Measurements from ENCODE around the gene DYNC1I1.

The DYNC1I1 gene

DNA sequence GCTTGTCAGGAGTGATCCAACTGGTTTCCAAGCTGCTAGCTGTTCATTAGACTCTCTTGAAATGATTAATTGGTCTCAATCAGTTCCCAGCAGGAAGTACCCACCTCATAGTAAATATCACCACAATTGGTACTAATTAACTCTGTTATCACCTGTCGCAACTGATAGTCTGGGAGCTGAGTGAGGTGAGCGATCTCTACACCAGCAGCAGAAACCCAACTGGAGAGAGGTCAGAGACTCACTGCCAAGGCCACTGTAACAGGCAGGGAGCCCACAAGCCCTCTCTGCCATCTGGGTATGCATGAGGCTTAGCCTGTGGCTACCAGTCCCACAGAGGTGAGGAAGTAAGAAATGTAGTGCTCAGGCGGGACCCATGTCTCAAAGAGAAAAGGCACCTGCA lies 245.5 kb downstream of the DYNC1I1 start:
- no peak for DNase-seq (ENCODE audit: low spot score)

DNA sequence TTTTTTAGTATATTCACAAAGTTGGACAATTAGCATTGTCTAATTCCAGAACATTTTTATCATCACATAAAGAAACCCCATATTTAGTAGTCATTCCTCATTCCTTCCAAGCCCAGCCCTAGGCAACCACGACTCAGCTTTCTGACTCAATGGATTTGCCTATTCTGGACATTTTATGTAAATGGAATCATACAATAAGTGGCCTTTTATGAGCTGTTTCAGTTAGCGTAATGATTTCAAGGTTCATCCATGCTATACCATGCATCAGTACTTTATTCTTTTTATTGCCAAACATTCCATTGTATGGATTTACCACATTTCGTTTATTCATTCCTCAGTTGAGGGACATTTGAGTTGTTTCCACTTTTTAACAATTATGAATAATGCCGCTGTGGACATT lies 249.2 kb downstream of the DYNC1I1 start:
- DNase-seq (ENCODE audit: low spot score) = no peak

DNA sequence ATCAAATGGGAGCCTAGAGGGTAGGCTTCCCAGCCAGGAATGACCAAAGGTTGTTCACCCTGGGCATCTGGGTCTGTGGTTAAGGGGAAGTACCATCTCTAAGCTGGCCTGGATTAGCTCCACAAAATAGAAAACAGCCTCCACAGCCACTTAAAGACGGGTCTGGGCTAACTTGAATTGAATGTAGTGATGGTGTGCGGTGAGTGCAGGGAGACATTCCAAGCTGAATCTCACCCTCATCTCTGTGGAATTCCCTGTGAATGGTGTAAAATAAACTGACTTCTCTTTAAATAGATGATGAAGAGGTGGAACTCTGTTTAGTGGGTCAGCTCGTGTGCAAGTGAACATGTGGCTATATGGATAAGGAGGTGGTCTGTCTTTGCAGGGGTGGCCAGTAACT lies 251.0 kb downstream of the DYNC1I1 start:
- no peak for DNase-seq (ENCODE audit: low spot score)

DNA sequence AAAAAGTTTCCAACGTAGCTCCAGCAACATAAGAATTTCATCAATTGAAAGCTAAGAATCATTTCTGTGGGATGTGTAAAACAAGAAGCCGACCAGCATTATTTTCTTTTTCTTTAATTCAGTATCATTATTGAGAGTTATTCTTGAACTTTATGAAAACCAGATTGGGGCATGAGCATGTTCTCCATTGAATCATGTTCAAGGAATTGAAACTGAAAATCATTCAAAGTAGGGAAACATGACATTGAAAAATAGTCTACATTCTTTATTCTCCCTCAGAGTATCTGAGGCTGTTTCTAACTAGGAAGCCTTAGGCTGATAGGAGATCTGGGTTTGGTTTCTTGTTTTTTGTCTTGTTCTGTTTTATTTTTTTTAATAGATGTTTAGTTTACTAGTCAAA lies 253.7 kb downstream of the DYNC1I1 start:
- no peak for DNase-seq (ENCODE audit: low spot score)

DNA sequence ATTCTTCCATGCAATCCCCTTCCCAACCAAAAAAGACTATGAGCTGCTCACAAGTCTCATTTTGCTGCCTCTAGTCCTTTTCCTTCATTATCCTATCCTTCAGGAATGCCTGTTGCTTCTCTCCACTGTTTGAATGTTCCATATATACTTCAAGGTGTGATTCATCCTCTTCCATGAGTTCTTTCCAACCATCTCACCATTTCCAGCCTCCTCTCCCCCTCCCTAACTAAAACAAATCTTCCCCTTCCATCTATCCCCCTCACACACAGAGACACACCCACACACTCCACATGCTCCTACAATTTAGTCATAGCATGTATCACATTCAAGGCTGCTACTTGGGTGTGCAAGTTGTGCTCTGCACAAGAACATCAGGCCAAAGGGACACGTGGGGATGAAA lies 254.3 kb downstream of the DYNC1I1 start:
- DNase-seq (ENCODE audit: low spot score) = no peak

DNA sequence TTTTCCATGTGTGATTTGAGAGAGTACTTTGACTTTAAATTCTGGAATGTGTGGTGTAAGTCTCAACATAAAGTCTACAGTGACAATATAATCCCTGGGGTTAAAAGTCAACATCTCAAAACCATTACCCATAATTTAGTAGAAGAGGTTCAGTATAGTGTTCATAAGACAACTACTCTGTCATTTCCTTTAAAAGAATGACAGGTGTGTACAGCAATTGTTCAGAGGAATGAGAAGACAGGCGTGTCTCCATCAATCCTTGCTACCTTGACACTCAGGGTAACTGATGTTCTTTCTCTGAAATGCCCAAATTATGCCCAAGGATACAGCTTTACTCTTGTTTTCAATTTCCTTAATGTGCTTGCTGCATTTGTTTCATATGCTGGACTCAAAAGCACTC lies 256.4 kb downstream of the DYNC1I1 start:
- no peak for DNase-seq (ENCODE audit: low spot score)

DNA sequence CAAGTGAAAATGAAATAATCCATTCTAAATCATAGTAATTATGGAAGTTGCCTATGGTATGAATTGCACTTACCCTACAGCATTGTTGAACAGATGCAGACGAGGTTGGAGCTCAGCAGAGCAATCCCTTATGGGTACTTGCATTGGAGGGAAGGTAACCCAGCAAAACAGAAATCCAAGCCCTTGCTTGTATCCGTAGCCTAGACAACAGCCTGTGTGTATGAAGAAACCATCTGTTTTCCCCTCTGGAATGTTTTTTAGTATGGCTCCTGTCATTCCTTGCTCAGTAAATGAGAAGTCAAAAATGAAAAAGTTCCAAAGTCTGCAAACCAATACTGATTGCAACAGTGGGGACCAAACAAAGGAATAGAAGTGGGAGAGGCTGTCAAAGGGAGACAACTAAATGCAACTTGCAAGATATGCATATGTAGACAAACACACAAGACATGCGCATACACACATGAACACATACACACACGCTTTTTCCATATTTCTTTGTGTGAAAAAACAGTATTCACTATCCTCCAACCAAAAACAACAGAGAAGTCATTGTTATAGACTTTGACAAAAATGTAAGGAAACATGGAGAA lies 260.8 kb downstream of the DYNC1I1 start:
- no peak for DNase-seq (ENCODE audit: low spot score)

DNA sequence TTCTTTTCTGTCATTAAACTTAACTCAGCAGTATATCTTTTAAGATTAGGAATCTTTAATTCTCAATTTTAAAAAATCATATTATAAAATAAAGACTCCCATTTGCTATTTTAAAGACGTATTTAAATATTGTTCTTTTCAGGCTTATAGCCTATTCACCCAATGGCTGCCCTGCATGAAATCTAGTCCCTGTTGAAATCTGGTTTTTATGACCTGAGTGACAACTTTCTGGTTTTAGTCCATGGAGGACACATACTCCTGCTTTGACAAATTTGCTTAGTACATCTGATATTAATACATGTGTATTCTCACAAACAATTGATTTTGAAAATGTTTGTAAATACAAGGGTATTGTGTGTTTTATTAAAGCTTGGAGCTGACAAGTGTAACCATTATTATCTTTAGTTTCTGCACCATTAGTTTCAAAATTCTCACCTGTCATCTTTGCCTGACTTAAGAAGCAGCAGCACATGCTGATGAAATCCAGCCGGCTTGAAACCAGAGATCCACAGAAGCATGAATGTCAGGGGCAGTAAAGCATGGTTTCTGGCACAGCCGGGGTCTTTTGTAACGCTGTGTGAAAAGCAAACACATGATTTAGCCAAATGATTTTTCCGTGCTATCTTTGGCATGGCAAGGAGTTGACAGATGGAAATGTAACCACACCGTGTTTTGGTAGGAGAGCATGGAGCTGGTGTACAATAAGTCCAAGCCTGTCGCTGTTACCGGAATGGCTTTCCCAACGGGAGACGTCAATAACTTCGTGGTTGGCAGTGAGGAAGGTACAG lies 262.8 kb downstream of the DYNC1I1 start:
- DNase-seq (ENCODE audit: low spot score) = peak; percentile 41

DNA sequence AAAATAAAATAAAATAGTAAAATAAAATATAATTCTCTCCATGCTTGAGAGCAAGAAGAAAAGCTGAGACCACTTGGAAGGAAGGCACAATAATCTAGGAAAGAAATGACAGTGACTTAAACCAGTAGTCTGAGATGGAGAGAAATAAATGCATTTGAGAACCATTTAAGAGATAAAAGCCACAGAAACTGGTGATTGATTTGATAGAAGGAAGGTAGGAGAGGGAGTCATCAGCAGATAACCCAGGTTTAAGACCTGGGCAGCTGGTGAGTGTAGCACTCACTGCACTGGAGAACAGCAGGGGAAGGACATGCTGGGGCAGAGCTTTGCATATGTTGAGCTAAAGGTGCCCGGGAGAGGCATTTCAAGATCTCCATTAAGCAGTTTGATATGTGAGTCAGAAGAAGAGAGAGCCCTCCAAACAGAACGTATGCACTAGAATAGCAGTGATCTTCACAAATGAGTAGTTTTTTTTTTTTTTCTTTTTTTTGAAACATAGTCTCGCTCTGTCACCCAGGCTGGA lies 268.0 kb downstream of the DYNC1I1 start:
- DNase-seq (ENCODE audit: low spot score) = peak; percentile 92

DNA sequence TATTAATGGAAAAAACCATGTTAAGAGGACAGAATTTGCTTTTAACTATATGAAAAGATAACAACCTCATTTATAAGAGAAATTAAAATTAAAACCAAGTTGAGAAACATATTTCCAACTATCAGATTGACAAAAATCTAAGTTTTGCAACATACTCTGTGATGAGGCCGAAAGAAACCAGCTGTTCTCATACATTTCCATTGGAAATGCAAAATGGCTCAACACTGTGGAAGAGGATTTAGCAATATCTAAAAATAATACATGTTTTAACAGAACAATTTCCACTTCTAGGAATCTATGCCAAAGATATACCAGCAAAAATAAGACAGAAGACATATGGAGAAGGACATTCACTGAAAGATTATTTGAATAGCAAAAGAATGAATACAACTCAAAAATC lies 268.8 kb downstream of the DYNC1I1 start:
- DNase-seq (ENCODE audit: low spot score) = no peak

DNA sequence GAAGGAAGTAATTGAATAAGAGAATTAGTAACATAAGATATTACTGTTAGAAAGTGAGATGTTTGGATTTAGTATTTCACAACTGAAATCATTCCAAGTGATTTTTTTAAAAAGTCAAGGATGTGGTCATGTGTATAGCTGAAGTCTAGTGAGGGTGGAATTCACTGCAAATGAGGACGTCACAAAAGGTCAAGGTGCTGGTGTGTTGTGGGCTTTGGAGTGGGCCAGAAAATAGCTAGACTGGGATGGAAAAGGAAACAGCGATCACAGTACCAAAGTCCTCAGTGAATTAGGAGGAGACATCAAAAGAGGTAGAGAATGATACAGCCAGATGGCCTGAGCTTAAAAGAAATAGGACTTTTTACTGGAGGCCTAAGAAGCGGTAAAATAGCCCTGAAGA lies 272.8 kb downstream of the DYNC1I1 start:
- DNase-seq (ENCODE audit: low spot score) = no peak

DNA sequence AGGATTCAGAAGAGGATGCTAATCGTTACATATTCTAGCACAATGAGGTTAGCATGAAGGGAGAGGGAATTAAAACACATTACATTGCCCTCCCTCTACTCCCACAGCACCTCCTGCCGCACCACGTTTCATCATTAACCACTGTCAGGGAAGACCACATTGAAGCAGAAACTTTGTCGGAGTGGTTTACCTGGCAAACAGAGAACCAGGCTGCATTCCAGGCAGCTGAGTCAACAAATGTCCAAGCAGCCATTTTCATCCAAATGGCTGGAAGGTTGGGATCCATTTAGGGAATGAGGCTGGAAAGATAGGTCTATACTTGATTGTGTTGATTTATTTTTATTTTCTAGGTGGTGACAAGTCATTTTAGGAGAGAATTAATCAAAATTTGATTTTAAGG lies 273.6 kb downstream of the DYNC1I1 start:
- DNase-seq (ENCODE audit: low spot score) = no peak

DNA sequence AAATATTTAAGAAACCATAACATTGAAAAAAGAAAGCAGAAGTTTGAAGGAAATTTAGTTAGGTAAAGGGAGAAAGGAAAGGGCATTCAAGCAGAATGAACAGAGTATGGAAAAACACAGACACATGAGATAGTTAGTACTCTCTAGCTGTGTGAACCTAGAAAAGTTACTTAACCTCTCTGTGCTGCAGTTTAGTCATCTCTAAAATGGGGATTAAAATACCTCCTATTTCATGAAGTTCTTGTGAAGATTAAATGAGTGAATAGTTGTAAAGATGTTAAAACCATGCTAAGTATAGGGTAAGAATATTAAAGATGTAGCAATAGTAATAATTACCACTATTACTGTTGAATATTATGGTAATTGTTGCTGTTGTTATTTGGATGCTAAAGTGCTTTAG lies 279.9 kb downstream of the DYNC1I1 start:
- DNase-seq (ENCODE audit: low spot score) = no peak

DNA sequence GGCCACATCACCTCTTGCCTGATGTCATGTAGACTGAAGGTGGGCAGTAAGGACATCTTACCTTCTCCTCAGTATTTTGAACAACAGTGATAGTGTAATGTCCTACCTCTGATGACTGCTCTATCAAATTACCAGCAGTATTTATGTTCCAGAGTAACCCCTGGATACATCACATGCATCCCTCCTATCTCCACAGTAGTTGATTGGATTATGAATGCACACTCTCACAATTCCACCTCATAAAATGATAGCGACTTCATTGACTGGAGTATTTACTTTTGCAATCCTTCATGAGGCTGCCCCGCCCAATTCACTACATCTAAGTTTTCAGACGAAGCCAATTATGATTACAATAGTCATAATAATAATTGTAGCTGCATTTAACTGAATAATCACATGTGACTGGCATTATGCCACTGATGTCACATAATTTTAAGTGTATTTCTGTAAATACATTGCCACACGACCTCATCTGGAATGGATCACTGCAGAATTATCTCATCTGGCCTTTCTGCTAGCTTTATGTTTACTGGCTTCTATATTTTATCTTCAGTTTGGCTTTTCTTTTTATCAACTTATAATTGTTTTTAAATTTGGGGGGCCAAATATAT lies 280.6 kb downstream of the DYNC1I1 start:
- peak; percentile 19 for DNase-seq (ENCODE audit: low spot score)

DNA sequence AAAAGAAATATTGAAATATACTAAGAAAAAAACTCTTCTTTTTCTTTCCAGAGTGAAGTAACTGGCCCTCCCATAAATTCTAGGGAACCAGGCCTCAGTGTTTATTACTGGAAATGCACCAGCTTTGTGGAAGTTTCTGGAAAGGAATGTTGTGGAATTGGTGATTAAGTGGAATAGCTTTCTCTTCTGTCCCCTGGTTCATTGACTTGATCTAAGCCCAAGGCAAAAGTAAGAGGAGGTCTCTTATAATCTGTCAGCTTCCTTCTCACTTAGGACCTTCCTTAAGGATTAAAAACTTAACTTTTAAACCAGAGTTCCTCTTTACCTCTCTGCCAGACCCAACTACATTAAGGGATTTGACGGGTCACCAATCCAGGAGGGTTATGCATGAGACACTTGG lies 283.4 kb downstream of the DYNC1I1 start:
- no peak for DNase-seq (ENCODE audit: low spot score)

DNA sequence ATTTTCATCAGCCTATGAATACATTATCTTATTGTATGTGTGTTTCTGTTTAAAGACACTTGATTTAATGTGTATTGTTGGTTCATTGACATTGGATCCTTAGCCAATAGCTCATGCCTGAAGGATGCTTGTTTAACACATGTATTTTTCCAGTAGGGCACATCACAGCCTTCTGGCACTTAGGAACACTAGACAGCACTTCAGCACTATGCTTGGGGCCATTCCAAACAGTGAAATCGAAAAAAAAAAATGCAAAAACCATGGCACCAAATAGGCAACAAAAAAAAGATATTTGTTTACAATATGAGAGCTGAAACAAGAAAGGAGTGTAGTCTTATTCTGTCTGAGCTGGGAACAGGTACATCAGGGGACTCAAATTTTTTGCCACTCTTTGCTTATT lies 286.7 kb downstream of the DYNC1I1 start:
- no peak for DNase-seq (ENCODE audit: low spot score)

DNA sequence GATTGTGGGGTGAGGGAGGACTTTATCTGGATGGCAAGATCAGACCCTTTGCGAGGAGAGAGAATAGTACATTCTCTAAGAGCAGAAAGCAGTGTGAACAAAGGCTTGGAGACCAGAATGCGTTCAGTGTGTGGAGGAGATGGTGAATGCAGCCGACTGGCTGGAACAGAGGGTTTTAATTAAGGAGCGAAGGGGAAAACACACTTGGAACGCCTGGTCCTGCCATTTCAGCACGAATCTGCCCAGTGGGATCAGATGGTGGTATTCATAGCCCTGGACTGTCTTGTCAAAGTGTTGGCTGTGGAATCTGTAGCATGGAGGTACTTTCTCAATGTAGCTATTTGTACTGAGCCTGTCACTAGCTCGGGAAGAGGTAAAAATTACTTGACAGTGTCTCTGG lies 288.7 kb downstream of the DYNC1I1 start:
- DNase-seq (ENCODE audit: low spot score) = peak; percentile 12

DNA sequence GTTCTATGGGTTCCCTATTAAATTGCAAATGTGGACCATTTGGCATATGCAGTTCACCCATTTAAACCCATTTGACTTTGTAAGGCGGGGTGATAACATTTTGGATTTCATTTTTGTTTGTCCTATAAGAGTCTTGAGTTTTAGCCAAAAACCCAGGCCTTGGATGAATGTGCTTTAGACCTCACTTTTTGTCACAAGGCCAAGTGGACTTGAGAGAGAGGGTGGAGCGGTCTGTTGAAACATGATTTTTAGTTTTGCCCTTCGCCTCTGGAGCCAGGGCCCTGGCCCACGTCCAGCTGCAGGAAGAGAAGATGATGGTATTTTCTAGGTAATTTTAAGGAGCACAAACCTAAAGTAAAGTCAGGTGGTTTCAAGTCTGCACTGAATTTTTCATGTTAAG lies 289.5 kb downstream of the DYNC1I1 start:
- DNase-seq (ENCODE audit: low spot score) = no peak

DNA sequence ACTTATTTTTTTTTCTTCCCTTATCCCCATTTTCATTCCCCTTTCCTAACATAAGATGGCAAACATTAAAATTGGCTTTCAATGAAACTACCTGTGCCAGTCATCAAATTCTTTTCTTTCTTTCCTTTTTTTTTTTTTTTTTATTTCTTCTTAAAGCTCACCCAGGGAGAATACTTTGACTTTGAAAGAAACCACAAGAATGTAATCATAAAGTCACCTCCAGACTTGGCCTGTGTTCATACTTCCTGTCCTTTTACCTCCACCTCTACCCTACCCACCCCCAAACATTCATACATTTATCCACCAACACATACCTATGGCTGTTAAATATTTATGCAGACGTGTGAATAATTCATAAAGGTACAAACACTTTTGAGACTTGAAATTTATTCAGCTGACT lies 295.0 kb downstream of the DYNC1I1 start:
- no peak for DNase-seq (ENCODE audit: low spot score)

DNA sequence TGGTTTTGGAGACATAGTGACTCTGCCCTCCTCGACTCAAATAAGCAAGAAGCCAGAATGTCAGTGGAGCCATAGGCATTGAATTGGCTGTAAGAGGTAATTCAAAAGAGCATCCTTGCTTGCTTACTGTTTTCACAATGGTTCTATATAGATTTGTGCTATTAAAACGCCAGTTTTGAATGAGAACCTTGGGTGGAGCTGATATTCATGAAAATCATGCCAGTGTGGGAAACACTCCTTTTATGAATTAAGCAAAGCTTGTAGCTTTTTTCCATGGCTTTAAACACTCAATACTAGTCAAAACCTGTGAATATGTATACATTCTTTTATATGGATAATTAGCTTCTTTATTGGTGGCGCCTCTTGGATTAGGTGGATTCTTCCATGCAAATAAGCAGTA lies 297.0 kb downstream of the DYNC1I1 start:
- no peak for DNase-seq (ENCODE audit: low spot score)

DNA sequence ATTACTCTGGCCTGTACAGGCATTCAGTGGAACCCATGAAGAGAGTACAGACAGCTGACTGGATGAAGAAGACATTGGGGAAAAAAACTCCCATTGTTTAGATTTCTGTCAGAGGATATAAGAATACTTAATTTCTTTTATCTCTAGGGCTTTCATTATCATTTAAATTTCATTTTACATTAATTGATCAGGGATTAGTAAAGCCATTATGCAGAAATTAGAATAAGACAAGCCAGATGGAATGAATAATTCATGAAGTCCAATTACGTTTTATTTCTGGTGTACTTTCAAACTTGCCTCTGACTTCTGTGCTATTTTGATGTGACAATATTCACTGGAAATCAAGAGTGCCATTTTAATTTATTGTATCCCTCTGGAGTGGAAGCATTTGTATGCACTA lies 302.5 kb downstream of the DYNC1I1 start:
- no peak for DNase-seq (ENCODE audit: low spot score)

DNA sequence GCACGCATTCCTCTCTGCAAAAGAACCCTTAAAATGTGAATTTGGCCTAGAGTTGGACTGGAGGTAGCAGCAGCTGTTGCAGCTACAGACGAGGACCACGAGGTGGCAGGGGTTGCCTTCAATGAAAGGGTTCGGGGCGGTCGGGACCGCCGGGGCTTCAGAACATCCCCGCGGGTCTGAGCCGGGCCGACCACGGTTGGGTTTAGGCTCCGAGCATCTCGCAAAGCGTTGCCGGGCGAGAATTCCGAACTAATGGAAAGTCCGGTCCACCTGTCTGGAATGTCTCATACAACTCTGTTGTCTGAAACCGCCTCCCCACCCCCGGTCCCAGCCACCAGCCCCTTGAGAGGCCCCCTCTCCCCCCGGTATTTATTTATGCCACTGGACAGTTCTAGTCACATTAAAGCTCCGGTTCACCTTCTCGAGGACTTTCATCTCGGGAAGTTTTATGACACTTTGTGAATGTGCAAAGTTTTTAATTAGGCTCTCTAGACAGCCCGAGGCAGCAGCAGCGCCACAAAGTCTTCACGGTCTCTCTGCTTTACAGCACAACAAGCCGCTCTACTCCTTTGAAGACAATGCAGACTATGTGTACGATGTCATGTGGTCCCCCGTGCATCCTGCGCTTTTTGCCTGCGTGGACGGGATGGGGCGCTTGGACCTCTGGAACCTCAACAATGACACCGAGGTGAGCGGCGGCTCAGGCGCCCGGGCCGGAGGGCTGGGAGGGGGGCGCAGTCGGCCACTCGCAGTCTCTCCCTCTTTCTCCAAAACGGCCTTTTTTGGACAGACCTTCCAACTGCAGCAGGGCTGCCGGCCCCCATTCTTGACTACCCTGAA lies 303.4 kb downstream of the DYNC1I1 start:
- peak; percentile 67 for DNase-seq (ENCODE audit: low spot score)
